A549 (cell line): ENCODE measurements around the gene ATF4. TPM values are rescaled to one million over a fixed set of nuclear protein-coding genes. Genes with fewer than 3 reads are reported as not detected.
"Not testable (repeated sequence)": the region's sequence is repeated elsewhere in the genome, so short reads cannot be mapped to it uniquely, and the experiment has no call there.

ENCODE experiments used
- ATAC-seq, 2 experiments: fragments of 200-7000 bp in 1 of 2; fragments of >200 bp in 1 of 2; cut with Nextera tagmentation in 1 of 2; cut with Tn5 transposase in 1 of 2; 3 replicates each; pipeline versions ENCODE4 v1.8.0 to v1.9.1; 2018 to 2020; ENCODE audit warnings: mild to moderate bottlenecking in 1 of 2, moderate library complexity in 1 of 2
- CTCF ChIA-PET: fragments of 300-600 bp; sonication (Branson Sonifier 250); formaldehyde crosslinking; extraction: SDS; loops from one replicate; lab custom pipeline; 2021; ENCODE audit warnings: antibody characterized with exemption, inconsistent platforms; lab: Yijun Ruan, JAX
- POLR2A ChIA-PET: fragments of 350-600 bp; formaldehyde crosslinking; extraction: SDS; loops from one replicate; lab custom pipeline; 2021; ENCODE audit warnings: antibody characterized with exemption, inconsistent platforms; lab: Yijun Ruan, JAX
- DNase-seq, 2 experiments: peaks; one replicate each; pipeline versions ENCODE4 v3.0.0 to v3.0.0-alpha.2; 2011 to 2016; ENCODE audit warnings: low read depth in 1 of 2, low spot score in 1 of 2
- FAIRE-seq: peaks from 2 replicates; lab custom pipeline; 2011; peaks lifted over from hg19 to GRCh38; lab: Jason Lieb, UNC
- H3K27ac ChIP-seq, 2 experiments: fragments of >200 bp; sonication (Bioruptor Twin); formaldehyde crosslinking; 3 replicates each; pipeline ENCODE4 v1.5.1; 2016 to 2017
- H3K4me1 ChIP-seq: fragments of >200 bp; sonication (Bioruptor Twin); formaldehyde crosslinking; 3 replicates; pipeline ENCODE4 v1.6.1; 2016
- H3K4me2 ChIP-seq: fragments of >200 bp; sonication (Bioruptor Twin); formaldehyde crosslinking; 3 replicates; pipeline ENCODE4 v1.6.1; 2016
- H3K4me3 ChIP-seq: fragments of >200 bp; sonication (Bioruptor Twin); formaldehyde crosslinking; 3 replicates; pipeline ENCODE4 v1.5.1; 2016
- H3K9me3 ChIP-seq: fragments of >200 bp; sonication (Bioruptor Twin); formaldehyde crosslinking; 3 replicates; pipeline ENCODE4 v1.6.1; 2016
- BHLHE40 ChIP-seq: IDR thresholded peaks from 2 replicates; pipeline ENCODE4 v1.6.1; 2012; ENCODE audit warnings: low read depth, low read length, inconsistent platforms
- CHD4 ChIP-seq: fragments of 200-600 bp; sonication (generic); IDR thresholded peaks from 2 replicates; pipeline ENCODE4 v1.6.1; 2016; ENCODE audit warnings: antibody characterized with exemption, mild to moderate bottlenecking, borderline replicate concordance
- EHF ChIP-seq: fragments of 250-450 bp; sonication (Bioruptor Pico); IDR thresholded peaks from 2 replicates; pipeline ENCODE4 v1.5.0; 2020; ENCODE audit warnings: mild to moderate bottlenecking
- ELK1 ChIP-seq: fragments of 150-350 bp; IDR thresholded peaks from 2 replicates; pipeline ENCODE4 v1.6.1; 2014; ENCODE audit warnings: low read depth, mild to moderate bottlenecking, low read length
- EP300 ChIP-seq, 2 experiments: fragments of >200 bp; sonication (Bioruptor Twin); formaldehyde crosslinking; IDR thresholded peaks; 2 replicates in 1 of 2; 3 replicates in 1 of 2; pipeline ENCODE4 v1.6.1; 2016 to 2017
- FOSB ChIP-seq: fragments of 250-450 bp; sonication (Bioruptor Pico); IDR thresholded peaks from 2 replicates; pipeline ENCODE4 v1.5.0; 2020; ENCODE audit warnings: mild to moderate bottlenecking, moderate library complexity
- FOSL2 ChIP-seq, 2 experiments: fragments of 450-650 bp in 1 of 2; fragments of >200 bp in 1 of 2; sonication (Bioruptor Twin) in 1 of 2; formaldehyde crosslinking; IDR thresholded peaks; 2 replicates each; pipeline versions ENCODE4 v1.5.0 to v1.6.1; 2016 to 2020; ENCODE audit warnings: mild to moderate bottlenecking in 1 of 2, moderate library complexity in 1 of 2
- MAFK ChIP-seq: fragments of 450-650 bp; IDR thresholded peaks from 2 replicates; pipeline ENCODE4 v1.6.1; 2014; ENCODE audit not compliant: partially characterized antibody
- NR3C1 ChIP-seq: fragments of >200 bp; sonication (Bioruptor Twin); formaldehyde crosslinking; IDR thresholded peaks from 3 replicates; pipeline ENCODE4 v1.6.1; 2017
- PBX3 ChIP-seq: IDR thresholded peaks from 2 replicates; pipeline ENCODE4 v1.6.1; 2012
- POLR2A ChIP-seq: IDR thresholded peaks from 2 replicates; pipeline ENCODE4 v1.6.1; 2012; ENCODE audit warnings: mild to moderate bottlenecking, low read length
- RAD21 ChIP-seq, 2 experiments: fragments of >200 bp in 1 of 2; sonication (Bioruptor Twin) in 1 of 2; formaldehyde crosslinking in 1 of 2; IDR thresholded peaks in 1 of 2; conservative IDR thresholded peaks in 1 of 2; 2 replicates in 1 of 2; 3 replicates in 1 of 2; pipeline ENCODE4 v1.6.1; 2012 to 2018; ENCODE audit warnings: inconsistent platforms in 1 of 2
- RARB ChIP-seq: fragments of 250-450 bp; sonication (Bioruptor Pico); IDR thresholded peaks from 2 replicates; pipeline ENCODE4 v1.8.0; 2021; ENCODE audit warnings: mild to moderate bottlenecking, moderate library complexity
- RCOR1 ChIP-seq: fragments of 150-350 bp; IDR thresholded peaks from 2 replicates; pipeline ENCODE4 v1.6.1; 2014; ENCODE audit warnings: antibody characterized with exemption, low read length, low read depth
- REST ChIP-seq: fragments of 200-600 bp; sonication (generic); IDR thresholded peaks from 2 replicates; pipeline ENCODE4 v1.6.1; 2016; ENCODE audit warnings: antibody characterized with exemption, mild to moderate bottlenecking, moderate library complexity
- RNF2 ChIP-seq: fragments of 200-600 bp; sonication (generic); IDR thresholded peaks from 2 replicates; pipeline ENCODE4 v1.6.1; 2016; ENCODE audit warnings: low read depth, mild to moderate bottlenecking, antibody characterized with exemption, moderate library complexity, borderline replicate concordance
- SMC3 ChIP-seq: fragments of >200 bp; sonication (Bioruptor Twin); formaldehyde crosslinking; IDR thresholded peaks from 3 replicates; pipeline ENCODE4 v1.6.1; 2018; ENCODE audit warnings: inconsistent platforms
- TFCP2L1 ChIP-seq: fragments of 250-450 bp; sonication (Bioruptor Pico); IDR thresholded peaks from 2 replicates; pipeline ENCODE4 v1.5.0; 2021; ENCODE audit warnings: mild to moderate bottlenecking
- TP53 ChIP-seq: fragments of 250-450 bp; sonication (Bioruptor Pico); IDR thresholded peaks from 2 replicates; pipeline ENCODE4 v1.5.0; 2021; ENCODE audit warnings: mild to moderate bottlenecking, moderate library complexity
- WGBS: methylation state at CpG from one replicate; pipeline ENCODE4 v1.1.6; 2017; ENCODE audit errors: missing lambda C conversion rate; 5-methylcytosine and 5-hydroxymethylcytosine counted together
- polyA plus RNA-seq, 4 experiments: library from polyadenylated mRNA; depleted of rRNA in 3 of 4; stranded (reverse); fragments of >200 nt; fragmentation: RNase III in 1 of 4; extraction: RNeasy Plus Mini Kit Qiagen cat#74134 plus additional on column Dnase treatment in 1 of 4; gene quantifications; 2 replicates in 3 of 4; 3 replicates in 1 of 4; pipeline ENCODE4 v1.2.3, GENCODE V29; 2011 to 2017
- TF ChIP-seq, protein P1 (sequence below): IDR thresholded peaks from 2 replicates; pipeline ENCODE4 v1.6.1; 2012; ENCODE audit warnings: low read depth, borderline replicate concordance

Gene ATF4
- polyA plus RNA-seq, 2 of the 4 experiments (the other 2 are of a cell fraction): 242 to 593 TPM

DNA sequence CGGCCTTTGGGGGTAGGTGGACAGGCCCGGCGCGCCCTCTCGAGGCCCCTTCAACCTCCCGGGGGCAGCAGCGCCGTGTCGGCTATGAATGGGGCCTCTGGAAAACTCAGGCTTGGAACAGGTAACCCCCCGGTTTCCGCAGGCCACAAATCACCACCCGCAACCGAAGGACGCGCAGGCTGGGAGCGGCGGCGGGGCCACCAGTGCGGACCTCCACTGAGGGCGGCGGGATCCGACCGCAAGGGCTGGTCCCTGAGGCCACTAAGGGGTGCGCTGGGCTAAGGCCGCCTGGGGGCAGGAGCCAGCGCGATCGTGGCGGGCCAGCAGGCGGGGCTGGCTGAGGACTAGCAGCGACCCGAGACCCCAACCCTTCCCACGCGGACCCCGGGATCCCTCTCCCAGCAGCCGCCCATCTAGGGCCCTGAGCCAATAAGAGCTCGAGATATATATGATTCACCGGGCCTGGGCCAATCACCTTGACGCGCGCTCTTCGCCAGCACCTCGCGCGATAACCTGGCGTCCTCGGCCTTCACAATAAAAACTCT is 609 bp upstream of the ATF4 start (continued):
- TF ChIP-seq REST (peak; percentile 90), ELK1 (no peak), SMC3 (no peak), RAD21 (conservative IDR thresholded peaks at IDR 0.05 in 1 of 2, IDR thresholded peaks at IDR 0.05 in 1 of 2) (peak in 1 of 2 experiments; percentile 23; a peak in 1 of 5 replicates), FOSL2 (IDR thresholded peaks at IDR 0.05) (no peak), FOSL2 (CRISPR knock-in tag; IDR thresholded peaks at IDR 0.05) (peak; percentile 9; the same call in 1 of the 2 replicates), RCOR1 (no peak)
- TF ChIP-seq, protein P1, sequence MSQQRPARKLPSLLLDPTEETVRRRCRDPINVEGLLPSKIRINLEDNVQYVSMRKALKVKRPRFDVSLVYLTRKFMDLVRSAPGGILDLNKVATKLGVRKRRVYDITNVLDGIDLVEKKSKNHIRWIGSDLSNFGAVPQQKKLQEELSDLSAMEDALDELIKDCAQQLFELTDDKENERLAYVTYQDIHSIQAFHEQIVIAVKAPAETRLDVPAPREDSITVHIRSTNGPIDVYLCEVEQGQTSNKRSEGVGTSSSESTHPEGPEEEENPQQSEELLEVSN: peak; percentile 76; the same call in 1 of the 2 replicates

GRCh38 chr22:39521106-39521885 is 934 bp downstream of the ATF4 start:
- POLR2A ChIA-PET: interaction anchor here (0.6 to 1.7 kb wide), 3 partner anchors 7 to 122 kb away, joined by 3 to 27 read pairs (median 6); partner anchors contain the start of genes MIEF1 and TAB1
- Histone ChIP-seq H3K4me1 (peaks cover 25% of the 10 kb centered on the region), H3K4me2 (peak overlapping the region; percentile 99), H3K4me3 (peak overlapping the region; percentile 98), H3K27ac (peak overlapping the region; percentile 96 to 99)
- 0% methylated on average over 10 of the region's 28 CpGs for WGBS
- ATAC-seq, DNase-seq, CTCF ChIA-PET, FAIRE-seq, H3K9me3 ChIP-seq: not testable (repeated sequence)

- Histone ChIP-seq H3K27ac (peak overlapping the region; percentile 96 to 99; a peak in 5 of 6 replicates), H3K4me3 (peak overlapping the region; percentile 98), H3K4me2 (peak overlapping the region; percentile 99), H3K4me1 (peaks cover 25% of the 10 kb centered on the region)
- ChIA-PET CTCF (interaction anchor here (0.9 to 1.4 kb wide), 3 partner anchors 12 to 211 kb away, joined by 3 to 4 read pairs (median 3); no protein-coding TSS in a partner anchor), POLR2A (interaction anchor here (1.1 to 1.4 kb wide), 3 partner anchors 9 to 522 kb away, joined by 3 to 5 read pairs (median 4); partner anchors contain the start of gene MIEF1)
- not testable (repeated sequence) for DNase-seq, FAIRE-seq, ATAC-seq, H3K9me3 ChIP-seq
- WGBS: 15% methylated on average over 5 of the region's 5 CpGs
Measured at GRCh38 chr22:39522091-39522490, 1.7 kb downstream of the ATF4 start.

DNA sequence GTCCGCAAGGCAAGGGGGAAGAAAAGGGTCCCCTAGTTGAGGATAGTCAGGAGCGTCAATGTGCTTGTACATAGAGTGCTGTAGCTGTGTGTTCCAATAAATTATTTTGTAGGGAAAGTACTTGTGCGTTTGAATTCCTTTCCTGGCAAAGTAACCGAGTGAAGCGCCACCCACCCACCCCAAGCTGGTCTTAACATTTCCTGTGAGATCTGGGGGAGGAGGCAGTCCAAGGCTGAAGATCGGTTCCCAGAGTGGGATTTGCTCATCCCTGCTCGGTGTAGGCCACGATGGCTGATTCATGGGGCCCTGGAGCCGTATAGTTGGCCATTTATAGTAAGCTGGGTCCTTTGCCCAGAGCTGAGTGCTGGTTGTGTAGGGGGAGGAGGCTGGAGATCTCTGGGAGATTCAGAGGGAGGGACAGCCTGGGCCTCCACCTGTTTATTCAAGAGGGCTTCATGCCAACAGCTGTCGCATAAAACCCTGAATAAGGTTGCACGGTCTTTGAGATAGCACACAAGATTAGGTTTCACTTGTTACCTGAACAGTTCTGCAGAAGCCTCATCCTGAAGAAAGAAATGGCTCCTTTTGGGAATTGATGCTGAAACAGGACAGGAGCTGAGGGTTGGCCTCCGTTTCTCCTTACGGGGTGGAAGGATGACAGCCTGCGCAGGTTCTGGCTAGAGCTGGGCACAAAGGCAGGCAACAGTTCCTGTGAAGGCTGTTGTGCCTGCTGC is 2.4 kb downstream of the ATF4 start:
- POLR2A ChIA-PET: interaction anchor here (0.6 to 1.4 kb wide), 5 partner anchors 8 to 847 kb away, joined by 3 to 5 read pairs (median 3); partner anchors contain the start of genes MIEF1 and SGSM3
- DNase-seq (peak; percentile 32 to 41), FAIRE-seq (no peak), ATAC-seq (no peak)
- H3K4me2 ChIP-seq: peak overlapping the region; percentile 99
- peaks cover 25% of the 10 kb centered on the region for H3K4me1 ChIP-seq
- H3K27ac ChIP-seq: peak overlapping the region; percentile 3 to 96; a peak in 5 of 6 replicates
- CTCF ChIA-PET: interaction anchor here (0.8 to 1.4 kb wide), 5 partner anchors 12 to 514 kb away, joined by 3 to 4 read pairs (median 3); no protein-coding TSS in a partner anchor
- WGBS: 31% methylated on average over 12 of the region's 14 CpGs
- peak overlapping the region; percentile 98 for H3K4me3 ChIP-seq
- no peaks in the 10 kb centered on the region for H3K9me3 ChIP-seq
- peak; percentile 88; the same call in 1 of the 2 replicates for TF ChIP-seq TP53 (CRISPR knock-in tag)
- no peak for TF ChIP-seq CHD4
- TF ChIP-seq RNF2: no peak
- TF ChIP-seq PBX3: peak; percentile 43; the same call in 1 of the 2 replicates
- peak; percentile 86 for TF ChIP-seq FOSB (CRISPR knock-in tag)
- TF ChIP-seq NR3C1: no peak
- TF ChIP-seq BHLHE40: no peak
- no peak for TF ChIP-seq MAFK
- TF ChIP-seq POLR2A: 0 out of 2 replicates have a peak, but pooled peaks have one; percentile 12
- TF ChIP-seq RARB: peak; percentile 82; the same call in 1 of the 2 replicates
- peak; percentile 89 for TF ChIP-seq TFCP2L1 (CRISPR knock-in tag)
- no peak for TF ChIP-seq EP300 (IDR thresholded peaks at IDR 0.05)
- TF ChIP-seq EHF (CRISPR knock-in tag): no peak
